Measurements from ENCODE around the gene MAGI3. TPM values are rescaled to one million over a fixed set of nuclear protein-coding genes. Genes with fewer than 3 reads are reported as not detected.

The MAGI3 gene
- total and polyA plus RNA-seq, 11 donors: 2.1 to 10.0 (median 8.1) TPM

GRCh38 chr1:113545626-113546025, 155.3 kb downstream of the MAGI3 start:
- no peak for ATAC-seq
- WGBS, 4 donors: 63 to 69% (median 67%) methylated on average over 2 of the region's 2 CpGs
- H3K4me1 ChIP-seq: no peaks in the 10 kb centered on the region
- DNase-seq: no peak
- no peaks in the 10 kb centered on the region for H3K36me3 ChIP-seq
- no peak overlapping the region for H3K27ac ChIP-seq
- H3K27me3 ChIP-seq: no peaks in the 10 kb centered on the region
- TF ChIP-seq POLR2A (IDR thresholded peaks at IDR 0.05): no peak
- TF ChIP-seq CTCF (IDR thresholded peaks at IDR 0.05): no peak
- no peak overlapping the region for H3K4me3 ChIP-seq
- intact Hi-C loops (cut with DNase I): no loop called here
- H3K9me3 ChIP-seq: no peaks in the 10 kb centered on the region

GRCh38 chr1:113551728-113552127, 161.4 kb downstream of the MAGI3 start:
- no peaks in the 10 kb centered on the region for H3K9me3 ChIP-seq
- no peaks in the 10 kb centered on the region for H3K36me3 ChIP-seq
- H3K4me1 ChIP-seq: no peaks in the 10 kb centered on the region
- intact Hi-C loops (cut with DNase I): no loop called here
- no peak for DNase-seq
- no peak overlapping the region for H3K27ac ChIP-seq
- ATAC-seq: no peak
- no peak overlapping the region for H3K4me3 ChIP-seq
- no peaks in the 10 kb centered on the region for H3K27me3 ChIP-seq
- 94 to 98% (median 97%) methylated on average over 1 of the region's 1 CpG for WGBS, 4 donors
- TF ChIP-seq POLR2A (IDR thresholded peaks at IDR 0.05) (no peak), CTCF (IDR thresholded peaks at IDR 0.05) (no peak)

- no peak overlapping the region for H3K4me3 ChIP-seq
- H3K27me3 ChIP-seq: no peaks in the 10 kb centered on the region
- intact Hi-C loops (cut with DNase I): no loop called here
- H3K4me1 ChIP-seq: no peaks in the 10 kb centered on the region
- no peak overlapping the region for H3K27ac ChIP-seq
- no peak for DNase-seq
- ATAC-seq: no peak
- TF ChIP-seq CTCF (IDR thresholded peaks at IDR 0.05) (no peak), POLR2A (IDR thresholded peaks at IDR 0.05) (no peak)
- WGBS, 4 donors: 84 to 89% (median 86%) methylated on average over 1 of the region's 1 CpG
- H3K36me3 ChIP-seq: peaks cover 0 to 4% (median 0%) of the 10 kb centered on the region in 9 donors
- no peaks in the 10 kb centered on the region for H3K9me3 ChIP-seq
Measured at GRCh38 chr1:113552244-113552643, 161.9 kb downstream of the MAGI3 start.

- intact Hi-C loops (cut with DNase I): no loop called here
- H3K36me3 ChIP-seq: peaks cover 0 to 8% (median 0%) of the 10 kb centered on the region in 9 donors
- H3K27ac ChIP-seq: no peak overlapping the region
- H3K9me3 ChIP-seq: peaks cover 0 to 15% (median 0%) of the 10 kb centered on the region in 12 donors
- WGBS, 4 donors: 80 to 100% (median 98%) methylated on average over 1 to 2 of the region's 2 CpGs
- H3K4me3 ChIP-seq: no peak overlapping the region
- DNase-seq (no peak), ATAC-seq (no peak)
- no peak for TF ChIP-seq CTCF (IDR thresholded peaks at IDR 0.05)
- TF ChIP-seq POLR2A (IDR thresholded peaks at IDR 0.05): no peak
- no peaks in the 10 kb centered on the region for H3K4me1 ChIP-seq
- H3K27me3 ChIP-seq: no peaks in the 10 kb centered on the region
Measured at GRCh38 chr1:113557187-113557586, 166.9 kb downstream of the MAGI3 start.
